GOT3 (cell line): Measurements from ENCODE around the gene GDF11.

ENCODE experiments used
- DNase-seq: peaks from one replicate; lab custom pipeline; 2025; ENCODE audit warnings: mixed read lengths; lab: John Stamatoyannopoulos, UW

The GDF11 gene

GRCh38 chr12:55723516-55724225, 19.3 kb upstream of the GDF11 start:
- no peak for DNase-seq

- DNase-seq: no peak
Measured at GRCh38 chr12:55724226-55724939, 18.5 kb upstream of the GDF11 start.

- DNase-seq: no peak
Measured at GRCh38 chr12:55724940-55725309, 18.0 kb upstream of the GDF11 start.

- DNase-seq: no peak
Measured at GRCh38 chr12:55725556-55725955, 17.4 kb upstream of the GDF11 start.

GRCh38 chr12:55726971-55727370, 16.0 kb upstream of the GDF11 start:
- no peak for DNase-seq

GRCh38 chr12:55727643-55728185, 15.2 kb upstream of the GDF11 start:
- no peak for DNase-seq

GRCh38 chr12:55728186-55728938, 14.6 kb upstream of the GDF11 start:
- DNase-seq: no peak

GRCh38 chr12:55728939-55729818, 13.7 kb upstream of the GDF11 start, which contains the start of gene CD63:
TSS of gene CD63 (minus strand) at chr12:55729009. CDS start at chr12:55728341, 668 bp downstream.
- DNase-seq: peak; percentile 31

GRCh38 chr12:55729819-55730818, 12.8 kb upstream of the GDF11 start:
- no peak for DNase-seq

- no peak for DNase-seq
Measured at GRCh38 chr12:55732288-55732687, 10.6 kb upstream of the GDF11 start.

- no peak for DNase-seq
Measured at GRCh38 chr12:55733021-55733555, 9.8 kb upstream of the GDF11 start.

- DNase-seq: no peak
Measured at GRCh38 chr12:55733858-55734257, 9.1 kb upstream of the GDF11 start.

GRCh38 chr12:55734595-55734994, 8.3 kb upstream of the GDF11 start:
- DNase-seq: no peak

- DNase-seq: no peak
Measured at GRCh38 chr12:55736076-55736475, 6.8 kb upstream of the GDF11 start.

- no peak for DNase-seq
Measured at GRCh38 chr12:55736780-55737580, 5.9 kb upstream of the GDF11 start.

GRCh38 chr12:55737581-55738122, 5.3 kb upstream of the GDF11 start:
- no peak for DNase-seq

- DNase-seq: no peak
Measured at GRCh38 chr12:55738123-55739024, 4.5 kb upstream of the GDF11 start.

- DNase-seq: no peak
Measured at GRCh38 chr12:55739025-55739378, 3.9 kb upstream of the GDF11 start.
